Measurements from ENCODE around the gene FJX1. TPM values are rescaled to one million over a fixed set of nuclear protein-coding genes. Genes with fewer than 3 reads are reported as not detected.

The FJX1 gene
- polyA plus RNA-seq, 3 donors, result 0.05 TPM; not detected in 2

Other genes with a start within 250 kb of the FJX1 start
- under 1 TPM in 1 of 3 donors, not detected in 2; 0.07 TPM for gene SLC1A2, start 198.9 kb upstream of the FJX1 start, polyA plus RNA-seq
- gene PAMR1, start 92.8 kb upstream of the FJX1 start, polyA plus RNA-seq, result not detected
- 10 to 100 TPM; 25.3 to 47.1 (median 45.9) TPM for gene TRIM44, start 44.3 kb downstream of the FJX1 start, polyA plus RNA-seq

All from CD14-positive monocyte (primary cell).